CD4-positive, CD25-positive, alpha-beta regulatory T cell (primary cell): Measurements from ENCODE around the gene CSNK1G1. TPM values are rescaled to one million over a fixed set of nuclear protein-coding genes. Genes with fewer than 3 reads are reported as not detected.
"Not testable (repeated sequence)": the region's sequence is repeated elsewhere in the genome, so short reads cannot be mapped to it uniquely, and the experiment has no call there.

Source experiments
- ATAC-seq, 2 donors: fragments of 150-1000 bp; cut with Tn5 transposase; one replicate each; pipeline ENCODE4 v1.10.0; 2021; ENCODE audit warnings: low read depth in 2 of 2, moderate number of reproducible peaks in 2 of 2, moderate library complexity in 1 of 2
- DNase-seq, 3 donors: peaks; one replicate each; pipeline versions ENCODE4 v3.0.0 to v3.0.0-alpha.2; 2012 to 2022; ENCODE audit warnings: mixed read lengths in 1 of 3
- H3K27ac ChIP-seq: one replicate; pipeline ENCODE4 v1.7.0; 2013; ENCODE audit warnings: mild to moderate bottlenecking, low read length; ENCODE audit not compliant: insufficient read depth, poor library complexity, severe bottlenecking
- H3K27me3 ChIP-seq: one replicate; pipeline ENCODE4 v1.7.0; 2013; ENCODE audit warnings: low read length; ENCODE audit not compliant: control insufficient read depth, insufficient read depth
- H3K36me3 ChIP-seq: one replicate; pipeline ENCODE4 v1.7.0; 2013; ENCODE audit warnings: mild to moderate bottlenecking, low read length, moderate library complexity; ENCODE audit not compliant: control insufficient read depth, insufficient read depth
- H3K4me1 ChIP-seq: 2 replicates; pipeline ENCODE4 v1.7.0; 2013; ENCODE audit warnings: mild to moderate bottlenecking, low read length; ENCODE audit not compliant: insufficient read depth, control insufficient read depth, poor library complexity, severe bottlenecking
- H3K4me3 ChIP-seq: one replicate; pipeline ENCODE4 v1.7.0; 2013; ENCODE audit warnings: low read depth, mild to moderate bottlenecking, low read length, moderate library complexity
- H3K9me3 ChIP-seq, 2 experiments: 1 replicate in 1 of 2; 2 replicates in 1 of 2; pipeline ENCODE4 v1.7.0; 2013; ENCODE audit warnings: low read length in 2 of 2, mild to moderate bottlenecking in 1 of 2, moderate library complexity in 1 of 2; ENCODE audit not compliant: control insufficient read depth in 2 of 2
- H3K27ac Mint-ChIP-seq, 3 donors: one replicate each; pipeline ENCODE4 v1.8.0; 2020 to 2022; ENCODE audit warnings: mild to moderate bottlenecking in 3 of 3, mixed read lengths in 3 of 3, moderate library complexity in 2 of 3
- H3K27me3 Mint-ChIP-seq: one replicate; pipeline ENCODE4 v1.8.0; 2022; ENCODE audit warnings: mild to moderate bottlenecking, mixed read lengths
- H3K36me3 Mint-ChIP-seq: one replicate; pipeline ENCODE4 v1.8.0; 2020; ENCODE audit warnings: mixed read lengths
- H3K4me1 Mint-ChIP-seq, 4 donors: one replicate each; pipeline ENCODE4 v1.8.0; 2020 to 2022; ENCODE audit warnings: mixed read lengths in 4 of 4, mild to moderate bottlenecking in 1 of 4
- H3K4me3 Mint-ChIP-seq, 4 donors: one replicate each; pipeline ENCODE4 v1.8.0; 2020 to 2022; ENCODE audit warnings: mild to moderate bottlenecking in 4 of 4, mixed read lengths in 4 of 4, moderate library complexity in 3 of 4
- H3K9me3 Mint-ChIP-seq, 7 donors: one replicate each; pipeline ENCODE4 v1.8.0; 2020 to 2022; ENCODE audit warnings: mixed read lengths in 7 of 7, mild to moderate bottlenecking in 3 of 7, moderate library complexity in 2 of 7
- polyA plus RNA-seq, 4 donors: library from polyadenylated mRNA; unstranded; fragments of 300-500 nt; fragmentation: Illumina TruSeq; gene quantifications; one replicate each; pipeline ENCODE4 v1.2.3, GENCODE V29; 2021
- total RNA-seq: library from RNA; stranded (reverse); gene quantifications from one replicate; pipeline ENCODE4 v1.2.3, GENCODE V29; 2022

CSNK1G1 gene
- total and polyA plus RNA-seq, 5 donors from 2014 or later: 14.4 to 27.6 (median 15.1) TPM

DNA sequence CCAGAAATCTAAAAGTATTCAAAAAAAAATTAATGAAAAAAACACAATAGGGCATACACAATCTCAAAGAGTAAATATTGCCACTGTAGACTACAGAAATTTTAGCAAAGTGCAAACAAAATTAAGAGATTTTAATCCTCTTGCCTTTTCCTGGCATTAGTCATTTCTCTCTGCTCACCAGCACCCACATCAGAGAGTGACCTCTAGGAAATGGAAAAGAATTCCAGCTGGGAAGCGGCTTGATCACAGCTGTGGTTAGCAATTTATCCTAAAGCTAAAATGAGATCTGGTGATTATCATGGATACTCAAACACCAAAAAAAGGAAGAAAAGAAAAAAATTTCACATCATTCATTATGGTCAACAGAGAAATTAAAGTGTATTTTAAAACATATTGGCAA is 7.5 kb downstream of the CSNK1G1 start:
- Histone ChIP-seq H3K9me3 (no peaks in the 10 kb centered on the region), H3K4me1 (no peaks in the 10 kb centered on the region), H3K36me3 (peaks cover 7% of the 10 kb centered on the region), H3K27me3 (no peaks in the 10 kb centered on the region), H3K4me3 (no peak overlapping the region), H3K27ac (no peak overlapping the region)
- Mint-ChIP-seq H3K36me3 (peaks cover 14% of the 10 kb centered on the region), H3K9me3 (no peaks in the 10 kb centered on the region), H3K4me3 (peak overlapping the region in 1 of 4 donors; percentile 51), H3K27me3 (no peaks in the 10 kb centered on the region), H3K4me1 (peaks cover 18 to 26% (median 23%) of the 10 kb centered on the region in 4 donors), H3K27ac (peak overlapping the region in 1 of 3 donors; percentile 20)
- DNase-seq: no peak
- no peak for ATAC-seq

DNA sequence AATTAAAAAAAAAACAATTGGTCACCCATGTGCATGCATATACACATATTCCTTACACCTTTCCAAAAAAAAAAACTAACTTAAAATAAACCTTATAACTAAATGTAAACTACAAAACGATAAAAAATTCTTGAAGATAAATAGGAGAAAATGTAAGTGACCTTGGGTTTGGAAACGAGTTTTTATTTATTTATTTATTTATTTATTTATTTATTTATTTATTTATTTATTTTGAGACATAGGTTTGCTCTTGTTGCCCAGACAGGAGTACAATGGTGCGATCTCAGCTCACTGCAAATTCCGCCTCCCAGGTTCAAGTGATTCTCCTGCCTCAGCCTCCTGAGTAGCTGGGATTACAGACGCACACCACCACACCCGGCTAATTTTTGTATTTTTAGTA is 9.7 kb downstream of the CSNK1G1 start:
- not testable (repeated sequence) for H3K4me3 Mint-ChIP-seq, DNase-seq, H3K9me3 Mint-ChIP-seq, H3K4me1 ChIP-seq, ATAC-seq, H3K27ac Mint-ChIP-seq, H3K27ac ChIP-seq, H3K9me3 ChIP-seq, H3K27me3 Mint-ChIP-seq, H3K36me3 ChIP-seq, H3K27me3 ChIP-seq, H3K4me3 ChIP-seq
- peaks cover 14% of the 10 kb centered on the region for H3K36me3 Mint-ChIP-seq
- H3K4me1 Mint-ChIP-seq: peaks cover 21 to 30% (median 28%) of the 10 kb centered on the region in 4 donors

DNA sequence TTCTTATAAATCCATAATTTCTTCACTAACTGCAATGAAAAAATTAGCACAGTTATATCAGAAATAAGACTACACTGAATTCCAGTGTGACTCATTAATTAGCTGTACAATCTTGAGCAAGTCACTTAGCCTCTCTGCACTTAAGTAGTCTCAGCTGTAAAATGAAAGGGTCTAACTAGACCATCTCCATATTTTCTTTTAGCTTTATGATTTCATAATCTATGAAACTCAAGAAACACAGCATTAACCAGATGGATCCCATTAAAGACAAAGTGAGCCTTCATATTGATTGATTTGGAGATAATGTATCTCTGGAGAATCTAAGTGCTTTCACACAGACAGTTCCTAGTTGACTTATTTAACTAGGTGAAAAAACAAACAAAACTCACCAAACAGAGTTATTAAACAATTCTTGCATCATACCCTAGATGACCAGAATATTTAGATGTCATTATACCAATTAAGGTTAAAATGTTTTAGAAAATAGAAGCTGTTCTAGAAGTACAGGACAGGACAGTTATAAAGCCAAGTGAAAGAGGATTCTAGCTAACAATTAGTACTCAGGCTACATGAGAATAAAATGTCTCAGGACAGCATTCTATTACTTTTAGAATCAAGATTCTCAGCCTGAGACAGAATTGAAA is 11.2 kb downstream of the CSNK1G1 start:
- Histone ChIP-seq H3K27me3 (no peaks in the 10 kb centered on the region), H3K4me1 (no peaks in the 10 kb centered on the region), H3K27ac (no peak overlapping the region), H3K4me3 (no peak overlapping the region), H3K36me3 (peaks cover 13% of the 10 kb centered on the region), H3K9me3 (no peaks in the 10 kb centered on the region)
- ATAC-seq: no peak
- peaks cover 14% of the 10 kb centered on the region for H3K36me3 Mint-ChIP-seq
- no peaks in the 10 kb centered on the region for H3K9me3 Mint-ChIP-seq
- no peak overlapping the region for H3K27ac Mint-ChIP-seq
- H3K27me3 Mint-ChIP-seq: no peaks in the 10 kb centered on the region
- no peak overlapping the region for H3K4me3 Mint-ChIP-seq
- no peak for DNase-seq
- peaks cover 25 to 30% (median 27%) of the 10 kb centered on the region in 4 donors for H3K4me1 Mint-ChIP-seq

DNA sequence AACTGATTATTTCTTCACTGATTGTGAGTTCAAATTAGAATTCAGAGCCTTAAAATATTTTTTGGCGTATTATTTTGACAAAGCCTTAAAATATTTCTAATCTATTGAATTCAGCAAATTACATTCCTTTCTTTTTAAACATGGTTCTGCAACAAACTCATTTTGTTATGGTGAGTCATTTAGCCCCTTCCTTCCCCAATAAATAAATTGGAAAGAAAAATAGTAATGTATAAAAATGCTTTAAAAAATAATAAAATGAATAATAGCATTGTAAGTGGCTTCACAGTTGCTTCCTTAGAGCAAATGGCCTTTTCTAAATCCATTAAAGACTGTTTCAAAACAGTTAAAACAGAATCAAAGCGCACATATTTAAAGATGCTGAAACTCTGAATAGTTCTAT is 12.1 kb downstream of the CSNK1G1 start:
- ATAC-seq: no peak

DNA sequence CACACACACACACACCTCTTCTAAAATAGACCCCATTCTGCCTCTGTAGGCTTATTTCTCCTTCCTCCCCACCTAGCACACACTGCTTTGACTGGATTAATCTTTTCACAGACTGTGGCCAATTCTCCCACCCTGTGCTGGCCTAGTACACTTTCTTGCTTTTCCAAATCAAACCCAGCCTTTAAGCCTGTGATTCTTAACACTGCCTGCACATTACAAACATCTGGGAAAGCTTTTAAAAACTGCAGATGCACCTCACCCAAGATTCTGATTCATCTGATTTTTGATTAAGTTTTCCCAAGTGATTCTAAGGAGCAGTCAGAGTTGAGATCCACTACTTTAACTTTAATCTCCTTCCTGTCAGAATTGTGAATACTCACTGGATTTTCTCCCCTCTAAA is 12.8 kb downstream of the CSNK1G1 start:
- Mint-ChIP-seq H3K9me3 (no peaks in the 10 kb centered on the region), H3K27me3 (no peaks in the 10 kb centered on the region), H3K4me1 (peaks cover 23 to 30% (median 27%) of the 10 kb centered on the region in 4 donors), H3K4me3 (no peak overlapping the region), H3K36me3 (peaks cover 17% of the 10 kb centered on the region), H3K27ac (peak overlapping the region in 1 of 3 donors; percentile 77)
- DNase-seq: no peak
- H3K36me3 ChIP-seq: peaks cover 9% of the 10 kb centered on the region
- ATAC-seq: no peak
- H3K4me1 ChIP-seq: no peaks in the 10 kb centered on the region
- no peaks in the 10 kb centered on the region for H3K27me3 ChIP-seq
- H3K9me3 ChIP-seq: no peaks in the 10 kb centered on the region
- no peak overlapping the region for H3K27ac ChIP-seq
- no peak overlapping the region for H3K4me3 ChIP-seq

More for the DNA sequence above, 12.1 kb downstream of the CSNK1G1 start:
- Histone ChIP-seq H3K4me1 (no peaks in the 10 kb centered on the region), H3K36me3 (peaks cover 13% of the 10 kb centered on the region), H3K4me3 (no peak overlapping the region), H3K27me3 (no peaks in the 10 kb centered on the region), H3K9me3 (no peaks in the 10 kb centered on the region), H3K27ac (no peak overlapping the region)
- Mint-ChIP-seq H3K4me1 (peaks cover 25 to 30% (median 28%) of the 10 kb centered on the region in 4 donors), H3K9me3 (no peaks in the 10 kb centered on the region), H3K4me3 (no peak overlapping the region), H3K36me3 (peaks cover 15% of the 10 kb centered on the region), H3K27ac (no peak overlapping the region), H3K27me3 (no peaks in the 10 kb centered on the region)
- DNase-seq: no peak

DNA sequence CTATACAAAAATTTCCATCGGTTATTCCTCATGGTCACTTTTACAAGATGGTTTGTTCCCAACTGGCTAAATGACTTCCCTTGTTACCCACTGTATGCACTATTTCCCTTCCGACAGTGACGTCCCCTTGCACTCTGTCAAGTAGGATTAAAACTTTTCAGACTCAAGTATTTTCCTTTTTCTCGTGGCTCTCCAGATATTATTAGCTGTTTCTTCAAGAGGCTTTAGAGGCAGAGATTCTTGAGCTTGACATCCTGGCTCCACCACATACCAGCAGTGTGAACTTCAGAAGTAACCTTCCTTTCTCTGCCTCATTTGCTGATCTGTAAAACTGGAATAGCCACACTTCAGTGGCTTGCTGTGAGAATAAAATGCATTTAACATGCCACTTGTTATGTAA is 14.0 kb downstream of the CSNK1G1 start:
- ATAC-seq (no peak), DNase-seq (no peak)
- Mint-ChIP-seq H3K27me3 (no peaks in the 10 kb centered on the region), H3K4me1 (peaks cover 18 to 32% (median 26%) of the 10 kb centered on the region in 4 donors), H3K27ac (no peak overlapping the region), H3K36me3 (peaks cover 13% of the 10 kb centered on the region), H3K4me3 (no peak overlapping the region), H3K9me3 (no peaks in the 10 kb centered on the region)
- Histone ChIP-seq H3K9me3 (no peaks in the 10 kb centered on the region), H3K4me3 (no peak overlapping the region), H3K4me1 (no peaks in the 10 kb centered on the region), H3K27ac (no peak overlapping the region), H3K36me3 (peaks cover 6% of the 10 kb centered on the region), H3K27me3 (no peaks in the 10 kb centered on the region)

DNA sequence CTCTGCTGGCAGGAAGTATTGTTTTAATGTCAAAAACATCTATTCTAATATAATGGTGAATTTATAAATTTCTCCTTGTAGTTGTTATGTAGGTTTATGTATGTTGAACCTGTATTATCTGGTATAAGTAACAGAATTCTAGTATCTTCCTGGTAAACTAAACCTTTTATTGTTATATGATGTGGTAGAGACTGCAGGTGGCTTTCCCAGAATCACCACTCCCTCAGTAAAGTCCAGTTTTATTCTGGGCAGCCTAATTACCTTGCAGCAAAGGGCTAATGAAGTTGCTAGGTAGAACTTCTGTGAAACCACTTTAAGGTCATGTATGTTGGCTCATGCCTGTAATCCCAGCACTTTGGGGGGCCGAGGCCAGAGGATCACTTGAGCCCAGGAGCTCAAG is 15.6 kb downstream of the CSNK1G1 start:
- peaks cover 20 to 35% (median 26%) of the 10 kb centered on the region in 4 donors for H3K4me1 Mint-ChIP-seq
- H3K9me3 ChIP-seq: no peaks in the 10 kb centered on the region
- no peak overlapping the region for H3K27ac Mint-ChIP-seq

DNA sequence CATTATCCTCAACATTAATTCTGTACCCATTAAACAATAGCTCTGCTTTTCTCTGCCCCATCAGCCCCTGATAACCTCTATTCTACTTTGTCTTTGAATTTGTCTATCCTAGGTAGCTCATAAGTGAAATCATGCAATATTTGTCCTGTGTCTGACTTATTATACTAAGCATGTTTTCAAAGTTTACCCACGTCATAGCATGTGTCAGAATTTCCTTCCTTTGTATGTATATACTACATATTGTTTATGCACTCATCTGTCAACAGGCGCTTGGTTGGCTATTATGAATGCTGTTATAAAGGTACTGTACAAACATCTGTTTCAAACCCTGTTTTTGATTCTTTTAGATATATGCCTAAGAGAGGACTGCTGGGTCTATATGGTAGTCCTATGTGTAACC is 18.2 kb downstream of the CSNK1G1 start:
- no peak overlapping the region for H3K4me3 ChIP-seq
- peak in 1 of 2 donors; percentile 38 for ATAC-seq
- H3K9me3 Mint-ChIP-seq: no peaks in the 10 kb centered on the region
- H3K27ac Mint-ChIP-seq: peak overlapping the region in 1 of 3 donors; percentile 8
- DNase-seq: no peak
- no peaks in the 10 kb centered on the region for H3K27me3 Mint-ChIP-seq
- peaks cover 4% of the 10 kb centered on the region for H3K36me3 Mint-ChIP-seq
- H3K4me1 Mint-ChIP-seq: peaks cover 30 to 46% (median 34%) of the 10 kb centered on the region in 4 donors
- H3K4me1 ChIP-seq: peaks cover 6% of the 10 kb centered on the region
- peaks cover 6% of the 10 kb centered on the region for H3K36me3 ChIP-seq
- H3K4me3 Mint-ChIP-seq: no peak overlapping the region
- no peaks in the 10 kb centered on the region for H3K27me3 ChIP-seq
- H3K9me3 ChIP-seq: no peaks in the 10 kb centered on the region
- H3K27ac ChIP-seq: no peak overlapping the region

More for the DNA sequence above, 15.6 kb downstream of the CSNK1G1 start:
- Mint-ChIP-seq H3K36me3 (peaks cover 5% of the 10 kb centered on the region), H3K27me3 (no peaks in the 10 kb centered on the region), H3K4me3 (no peak overlapping the region), H3K9me3 (no peaks in the 10 kb centered on the region)
- Histone ChIP-seq H3K4me3 (no peak overlapping the region), H3K27me3 (no peaks in the 10 kb centered on the region), H3K27ac (no peak overlapping the region), H3K36me3 (peaks cover 6% of the 10 kb centered on the region), H3K4me1 (no peaks in the 10 kb centered on the region)
- ATAC-seq (no peak), DNase-seq (no peak)
